Memory B cell (primary cell): ENCODE measurements around the gene MALAT1.

Experiments used
- ATAC-seq: fragments of 150-1000 bp; cut with Tn5 transposase; 2 replicates; pipeline ENCODE4 v1.10.0; 2021; ENCODE audit warnings: low read depth, mild to moderate bottlenecking, moderate library complexity
- DNase-seq, 2 donors: peaks; one replicate each; pipeline ENCODE4 v3.0.0; 2022; ENCODE audit warnings: low spot score in 2 of 2
- H3K27ac Mint-ChIP-seq: one replicate; pipeline ENCODE4 v1.8.0; 2022; ENCODE audit warnings: mild to moderate bottlenecking, moderate library complexity, mixed read lengths
- H3K27me3 Mint-ChIP-seq: one replicate; pipeline ENCODE4 v1.8.0; 2022; ENCODE audit warnings: mixed read lengths
- H3K36me3 Mint-ChIP-seq: one replicate; pipeline ENCODE4 v1.8.0; 2022; ENCODE audit warnings: mild to moderate bottlenecking, mixed read lengths
- H3K4me1 Mint-ChIP-seq: one replicate; pipeline ENCODE4 v1.8.0; 2022; ENCODE audit warnings: mixed read lengths
- H3K4me3 Mint-ChIP-seq: one replicate; pipeline ENCODE4 v1.8.0; 2022; ENCODE audit warnings: mild to moderate bottlenecking, moderate library complexity, mixed read lengths
- H3K9me3 Mint-ChIP-seq: one replicate; pipeline ENCODE4 v1.8.0; 2022; ENCODE audit warnings: mixed read lengths

Gene MALAT1

GRCh38 chr11:65541093-65541982 lies 42.5 kb downstream of the MALAT1 start:
- Mint-ChIP-seq H3K36me3 (peaks cover 2% of the 10 kb centered on the region), H3K4me3 (peak overlapping the region; percentile 92), H3K27me3 (no peaks in the 10 kb centered on the region), H3K27ac (peak overlapping the region; percentile 88), H3K4me1 (peaks cover 24% of the 10 kb centered on the region), H3K9me3 (no peaks in the 10 kb centered on the region)
- no peak for ATAC-seq
- no peak for DNase-seq

- H3K9me3 Mint-ChIP-seq: no peaks in the 10 kb centered on the region
- H3K4me3 Mint-ChIP-seq: no peak overlapping the region
- DNase-seq: no peak
- H3K36me3 Mint-ChIP-seq: no peaks in the 10 kb centered on the region
- ATAC-seq: no peak
- no peaks in the 10 kb centered on the region for H3K27me3 Mint-ChIP-seq
- H3K27ac Mint-ChIP-seq: peak overlapping the region; percentile 64
- peaks cover 29% of the 10 kb centered on the region for H3K4me1 Mint-ChIP-seq
These were observed 44.0 kb downstream of the MALAT1 start for GRCh38 chr11:65542738-65543390.

GRCh38 chr11:65545853-65546216 lies 47.0 kb downstream of the MALAT1 start:
- DNase-seq: no peak
- ATAC-seq: no peak
- no peak overlapping the region for H3K4me3 Mint-ChIP-seq
- no peaks in the 10 kb centered on the region for H3K27me3 Mint-ChIP-seq
- peaks cover 39% of the 10 kb centered on the region for H3K4me1 Mint-ChIP-seq
- no peaks in the 10 kb centered on the region for H3K9me3 Mint-ChIP-seq
- no peaks in the 10 kb centered on the region for H3K36me3 Mint-ChIP-seq
- peak overlapping the region; percentile 83 for H3K27ac Mint-ChIP-seq

- peak overlapping the region; percentile 84 for H3K4me3 Mint-ChIP-seq
- H3K4me1 Mint-ChIP-seq: peaks cover 40% of the 10 kb centered on the region
- ATAC-seq (peak; percentile 86), DNase-seq (peak; percentile 99)
- no peaks in the 10 kb centered on the region for H3K36me3 Mint-ChIP-seq
- no peaks in the 10 kb centered on the region for H3K27me3 Mint-ChIP-seq
- no peaks in the 10 kb centered on the region for H3K9me3 Mint-ChIP-seq
- peak overlapping the region; percentile 83 for H3K27ac Mint-ChIP-seq
These were observed 47.5 kb downstream of the MALAT1 start for GRCh38 chr11:65546217-65546958.

GRCh38 chr11:65547446-65548125 lies 48.7 kb downstream of the MALAT1 start:
- H3K4me3 Mint-ChIP-seq: peak overlapping the region; percentile 84
- H3K4me1 Mint-ChIP-seq: peaks cover 46% of the 10 kb centered on the region
- DNase-seq: no peak
- no peaks in the 10 kb centered on the region for H3K27me3 Mint-ChIP-seq
- no peaks in the 10 kb centered on the region for H3K36me3 Mint-ChIP-seq
- ATAC-seq: no peak
- no peak overlapping the region for H3K27ac Mint-ChIP-seq
- no peaks in the 10 kb centered on the region for H3K9me3 Mint-ChIP-seq

- no peaks in the 10 kb centered on the region for H3K36me3 Mint-ChIP-seq
- H3K27me3 Mint-ChIP-seq: no peaks in the 10 kb centered on the region
- H3K9me3 Mint-ChIP-seq: no peaks in the 10 kb centered on the region
- H3K27ac Mint-ChIP-seq: peak overlapping the region; percentile 82
- DNase-seq (no peak), ATAC-seq (no peak)
- H3K4me1 Mint-ChIP-seq: peaks cover 46% of the 10 kb centered on the region
- H3K4me3 Mint-ChIP-seq: peak overlapping the region; percentile 55
These were observed 49.5 kb downstream of the MALAT1 start for GRCh38 chr11:65548395-65548794.

- ATAC-seq (no peak), DNase-seq (no peak)
- no peak overlapping the region for H3K27ac Mint-ChIP-seq
- peaks cover 46% of the 10 kb centered on the region for H3K4me1 Mint-ChIP-seq
- H3K9me3 Mint-ChIP-seq: no peaks in the 10 kb centered on the region
- H3K4me3 Mint-ChIP-seq: no peak overlapping the region
- H3K27me3 Mint-ChIP-seq: no peaks in the 10 kb centered on the region
- H3K36me3 Mint-ChIP-seq: no peaks in the 10 kb centered on the region
These were observed 50.3 kb downstream of the MALAT1 start for GRCh38 chr11:65549096-65549495.

- Mint-ChIP-seq H3K9me3 (no peaks in the 10 kb centered on the region), H3K36me3 (no peaks in the 10 kb centered on the region), H3K27ac (peak overlapping the region; percentile 74), H3K4me3 (peak overlapping the region; percentile 37), H3K27me3 (no peaks in the 10 kb centered on the region), H3K4me1 (peaks cover 43% of the 10 kb centered on the region)
- DNase-seq (peak; percentile 68 to 82), ATAC-seq (peak; percentile 82)
These were observed 52.9 kb downstream of the MALAT1 start for GRCh38 chr11:65551572-65552387.

GRCh38 chr11:65552388-65552951 lies 53.6 kb downstream of the MALAT1 start:
- H3K27me3 Mint-ChIP-seq: no peaks in the 10 kb centered on the region
- no peak overlapping the region for H3K4me3 Mint-ChIP-seq
- H3K4me1 Mint-ChIP-seq: peaks cover 48% of the 10 kb centered on the region
- H3K27ac Mint-ChIP-seq: no peak overlapping the region
- H3K36me3 Mint-ChIP-seq: no peaks in the 10 kb centered on the region
- DNase-seq: no peak
- ATAC-seq: no peak
- no peaks in the 10 kb centered on the region for H3K9me3 Mint-ChIP-seq

GRCh38 chr11:65553301-65554001 lies 54.6 kb downstream of the MALAT1 start:
- no peaks in the 10 kb centered on the region for H3K9me3 Mint-ChIP-seq
- H3K4me3 Mint-ChIP-seq: no peak overlapping the region
- no peaks in the 10 kb centered on the region for H3K36me3 Mint-ChIP-seq
- H3K27me3 Mint-ChIP-seq: no peaks in the 10 kb centered on the region
- no peak overlapping the region for H3K27ac Mint-ChIP-seq
- DNase-seq (peak in 1 of 2 donors; percentile 48), ATAC-seq (peak; percentile 46)
- H3K4me1 Mint-ChIP-seq: peaks cover 41% of the 10 kb centered on the region

GRCh38 chr11:65554057-65554818 lies 55.4 kb downstream of the MALAT1 start:
- Mint-ChIP-seq H3K36me3 (no peaks in the 10 kb centered on the region), H3K27me3 (no peaks in the 10 kb centered on the region), H3K27ac (peak overlapping the region; percentile 28), H3K4me1 (peaks cover 38% of the 10 kb centered on the region), H3K4me3 (no peak overlapping the region), H3K9me3 (no peaks in the 10 kb centered on the region)
- DNase-seq (no peak), ATAC-seq (no peak)
